K562 (cell line): ENCODE measurements around the gene DPAGT1. TPM values are rescaled to one million over a fixed set of nuclear protein-coding genes. Genes with fewer than 3 reads are reported as not detected.
A peak's percentile ranks its signal among the peaks of the same experiment; 100 is the strongest.

ENCODE experiments used
- CEBPG ChIP-seq, 3 experiments: fragments of 200-800 bp in 1 of 3; sonication (Bioruptor generic) in 1 of 3; sonication (generic) in 1 of 3; formaldehyde crosslinking in 1 of 3; IDR thresholded peaks in 2 of 3; conservative IDR thresholded peaks in 1 of 3; 2 replicates each; pipeline versions ENCODE4 v1.6.1 to v1.8.0; 2016 to 2022; ENCODE audit warnings: missing compliant biosample characterization in 2 of 3, missing genetic modification characterization in 2 of 3, mild to moderate bottlenecking in 1 of 3, missing genetic modification reagents in 1 of 3
- NELFE ChIP-seq: IDR thresholded peaks from 2 replicates; pipeline ENCODE4 v1.6.1; 2011; ENCODE audit warnings: mild to moderate bottlenecking; ENCODE audit not compliant: insufficient read depth, insufficient read length
- PHB ChIP-seq: fragments of 250-450 bp; sonication (Bioruptor Pico); IDR thresholded peaks from 2 replicates; pipeline ENCODE4 v1.5.0; 2021
- RBFOX2 ChIP-seq: fragments of 200-400 bp; formaldehyde crosslinking; IDR thresholded peaks from 2 replicates; pipeline ENCODE4 v1.6.1; 2017; ENCODE audit warnings: low read depth, mild to moderate bottlenecking, low read length, moderate library complexity
- polyA plus RNA-seq, 8 experiments: library from polyadenylated mRNA; depleted of rRNA in 4 of 8; stranded (reverse) in 5 of 8; unstranded in 3 of 8; fragments of >200 nt; fragmentation: Nextera tagmentation in 2 of 8; fragmentation: Illumina TruSeq in 1 of 8; extraction: Ambion mirVana in 2 of 8; extraction: Trizol in 1 of 8; gene quantifications; 2 replicates each; pipeline versions ENCODE4 v1.2.1 to v1.2.3, GENCODE V29; 2011 to 2014; ENCODE audit warnings: inconsistent platforms in 1 of 8, missing spikeins in 1 of 8
- total RNA-seq, 7 experiments: library from RNA; depleted of rRNA in 6 of 7; stranded (reverse); fragments of >200 nt in 6 of 7; fragmentation: Illumina TruSeq in 2 of 7; extraction: Trizol in 2 of 7; gene quantifications; 2 replicates each; pipeline versions ENCODE4 v1.2.1 to v1.2.3, GENCODE V29; 2011 to 2021; ENCODE audit warnings: low replicate concordance in 1 of 7
- TF ChIP-seq, protein P1 (sequence below): fragments of 450-650 bp; IDR thresholded peaks from 2 replicates; pipeline ENCODE4 v1.6.1; 2017; ENCODE audit warnings: antibody characterized with exemption, mild to moderate bottlenecking
- TF ChIP-seq, protein P2 (sequence below): fragments of 450-650 bp; conservative IDR thresholded peaks from 2 replicates; pipeline ENCODE4 v1.6.1; 2016; ENCODE audit warnings: missing genetic modification characterization, low read depth, mild to moderate bottlenecking, missing compliant biosample characterization, moderate library complexity

The DPAGT1 gene
- total and polyA plus RNA-seq, 9 of the 15 experiments (the other 6 are each of a cell fraction or from before 2014, with no cell fraction given), result 29.9 to 135 (median 85.0) TPM

GRCh38 chr11:119091178-119091577, 10.5 kb downstream of the DPAGT1 start (continued):
- 0 out of 2 replicates have a peak, but pooled peaks have one; percentile 36 for TF ChIP-seq CEBPG (CRISPR knock-in tag; IDR thresholded peaks at IDR 0.05)
- TF ChIP-seq CEBPG (tag; conservative IDR thresholded peaks at IDR 0.05 in 1 of 2, IDR thresholded peaks at IDR 0.05 in 1 of 2), result 0 out of 4 replicates have a peak, but pooled peaks of 1 of the 2 experiments have one; percentile 9
- 0 out of 2 replicates have a peak, but pooled peaks have one; percentile 27 for TF ChIP-seq PHB
- TF ChIP-seq, protein P1, sequence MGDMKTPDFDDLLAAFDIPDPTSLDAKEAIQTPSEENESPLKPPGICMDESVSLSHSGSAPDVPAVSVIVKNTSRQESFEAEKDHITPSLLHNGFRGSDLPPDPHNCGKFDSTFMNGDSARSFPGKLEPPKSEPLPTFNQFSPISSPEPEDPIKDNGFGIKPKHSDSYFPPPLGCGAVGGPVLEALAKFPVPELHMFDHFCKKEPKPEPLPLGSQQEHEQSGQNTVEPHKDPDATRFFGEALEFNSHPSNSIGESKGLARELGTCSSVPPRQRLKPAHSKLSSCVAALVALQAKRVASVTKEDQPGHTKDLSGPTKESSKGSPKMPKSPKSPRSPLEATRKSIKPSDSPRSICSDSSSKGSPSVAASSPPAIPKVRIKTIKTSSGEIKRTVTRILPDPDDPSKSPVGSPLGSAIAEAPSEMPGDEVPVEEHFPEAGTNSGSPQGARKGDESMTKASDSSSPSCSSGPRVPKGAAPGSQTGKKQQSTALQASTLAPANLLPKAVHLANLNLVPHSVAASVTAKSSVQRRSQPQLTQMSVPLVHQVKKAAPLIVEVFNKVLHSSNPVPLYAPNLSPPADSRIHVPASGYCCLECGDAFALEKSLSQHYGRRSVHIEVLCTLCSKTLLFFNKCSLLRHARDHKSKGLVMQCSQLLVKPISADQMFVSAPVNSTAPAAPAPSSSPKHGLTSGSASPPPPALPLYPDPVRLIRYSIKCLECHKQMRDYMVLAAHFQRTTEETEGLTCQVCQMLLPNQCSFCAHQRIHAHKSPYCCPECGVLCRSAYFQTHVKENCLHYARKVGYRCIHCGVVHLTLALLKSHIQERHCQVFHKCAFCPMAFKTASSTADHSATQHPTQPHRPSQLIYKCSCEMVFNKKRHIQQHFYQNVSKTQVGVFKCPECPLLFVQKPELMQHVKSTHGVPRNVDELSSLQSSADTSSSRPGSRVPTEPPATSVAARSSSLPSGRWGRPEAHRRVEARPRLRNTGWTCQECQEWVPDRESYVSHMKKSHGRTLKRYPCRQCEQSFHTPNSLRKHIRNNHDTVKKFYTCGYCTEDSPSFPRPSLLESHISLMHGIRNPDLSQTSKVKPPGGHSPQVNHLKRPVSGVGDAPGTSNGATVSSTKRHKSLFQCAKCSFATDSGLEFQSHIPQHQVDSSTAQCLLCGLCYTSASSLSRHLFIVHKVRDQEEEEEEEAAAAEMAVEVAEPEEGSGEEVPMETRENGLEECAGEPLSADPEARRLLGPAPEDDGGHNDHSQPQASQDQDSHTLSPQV, result 0 out of 2 replicates have a peak, but pooled peaks have one; percentile 22
- TF ChIP-seq, protein P2, sequence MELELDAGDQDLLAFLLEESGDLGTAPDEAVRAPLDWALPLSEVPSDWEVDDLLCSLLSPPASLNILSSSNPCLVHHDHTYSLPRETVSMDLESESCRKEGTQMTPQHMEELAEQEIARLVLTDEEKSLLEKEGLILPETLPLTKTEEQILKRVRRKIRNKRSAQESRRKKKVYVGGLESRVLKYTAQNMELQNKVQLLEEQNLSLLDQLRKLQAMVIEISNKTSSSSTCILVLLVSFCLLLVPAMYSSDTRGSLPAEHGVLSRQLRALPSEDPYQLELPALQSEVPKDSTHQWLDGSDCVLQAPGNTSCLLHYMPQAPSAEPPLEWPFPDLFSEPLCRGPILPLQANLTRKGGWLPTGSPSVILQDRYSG, result no peak
- TF ChIP-seq RBFOX2, result peak; percentile 74
- no peak for TF ChIP-seq NELFE
